ENCODE measurements around the gene ZNF366. TPM values are rescaled to one million over a fixed set of nuclear protein-coding genes. Genes with fewer than 3 reads are reported as not detected.

The ZNF366 gene
- total and polyA plus RNA-seq, 8 donors = 0.10 to 6.8 (median 1.7) TPM; not detected in 1

DNA sequence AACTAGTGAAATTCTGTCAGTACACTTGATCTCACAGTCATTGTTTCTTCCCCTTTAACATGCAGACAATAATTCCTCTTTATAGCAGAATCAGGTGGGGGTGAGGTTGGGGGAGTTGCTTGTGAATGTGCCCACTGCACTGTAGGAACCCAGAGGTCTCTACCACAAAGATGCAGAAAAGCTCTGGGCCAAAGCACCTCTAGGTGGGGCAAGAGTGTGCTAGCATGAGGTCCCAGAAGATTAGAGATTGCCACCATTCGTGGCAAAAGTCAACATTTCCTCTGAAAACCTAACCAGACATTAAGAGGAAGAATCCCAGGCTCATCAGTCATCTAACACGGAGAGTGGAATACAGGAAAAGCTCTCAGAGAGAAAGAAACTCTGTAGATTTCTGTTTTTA lies 112.5 kb downstream of the ZNF366 start:
- no peaks in the 10 kb centered on the region for H3K36me3 ChIP-seq
- H3K27me3 ChIP-seq = no peaks in the 10 kb centered on the region
- intact Hi-C loops (cut with DNase I; ENCODE audit: low total_unique reads) = no loop called here
- H3K4me1 ChIP-seq = peaks cover 0 to 29% (median 19%) of the 10 kb centered on the region in 4 donors
- no peak overlapping the region for H3K27ac ChIP-seq
- H3K4me3 ChIP-seq = no peak overlapping the region
- DNase-seq = peak in 1 of 2 donors; percentile 34
- no peaks in the 10 kb centered on the region for H3K9me3 ChIP-seq
- 15 to 36% (median 22%) methylated on average over 2 of the region's 2 CpGs for WGBS, 5 donors
- TF ChIP-seq POLR2AphosphoS5 (IDR thresholded peaks at IDR 0.05) (no peak), POLR2A (IDR thresholded peaks at IDR 0.05) (no peak), EP300 (IDR thresholded peaks at IDR 0.05) (no peak)
- TF ChIP-seq, protein P1, sequence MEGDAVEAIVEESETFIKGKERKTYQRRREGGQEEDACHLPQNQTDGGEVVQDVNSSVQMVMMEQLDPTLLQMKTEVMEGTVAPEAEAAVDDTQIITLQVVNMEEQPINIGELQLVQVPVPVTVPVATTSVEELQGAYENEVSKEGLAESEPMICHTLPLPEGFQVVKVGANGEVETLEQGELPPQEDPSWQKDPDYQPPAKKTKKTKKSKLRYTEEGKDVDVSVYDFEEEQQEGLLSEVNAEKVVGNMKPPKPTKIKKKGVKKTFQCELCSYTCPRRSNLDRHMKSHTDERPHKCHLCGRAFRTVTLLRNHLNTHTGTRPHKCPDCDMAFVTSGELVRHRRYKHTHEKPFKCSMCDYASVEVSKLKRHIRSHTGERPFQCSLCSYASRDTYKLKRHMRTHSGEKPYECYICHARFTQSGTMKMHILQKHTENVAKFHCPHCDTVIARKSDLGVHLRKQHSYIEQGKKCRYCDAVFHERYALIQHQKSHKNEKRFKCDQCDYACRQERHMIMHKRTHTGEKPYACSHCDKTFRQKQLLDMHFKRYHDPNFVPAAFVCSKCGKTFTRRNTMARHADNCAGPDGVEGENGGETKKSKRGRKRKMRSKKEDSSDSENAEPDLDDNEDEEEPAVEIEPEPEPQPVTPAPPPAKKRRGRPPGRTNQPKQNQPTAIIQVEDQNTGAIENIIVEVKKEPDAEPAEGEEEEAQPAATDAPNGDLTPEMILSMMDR (IDR thresholded peaks at IDR 0.05) = peak in 3 of 7 experiments; percentile 3 to 30 (median 20)

DNA sequence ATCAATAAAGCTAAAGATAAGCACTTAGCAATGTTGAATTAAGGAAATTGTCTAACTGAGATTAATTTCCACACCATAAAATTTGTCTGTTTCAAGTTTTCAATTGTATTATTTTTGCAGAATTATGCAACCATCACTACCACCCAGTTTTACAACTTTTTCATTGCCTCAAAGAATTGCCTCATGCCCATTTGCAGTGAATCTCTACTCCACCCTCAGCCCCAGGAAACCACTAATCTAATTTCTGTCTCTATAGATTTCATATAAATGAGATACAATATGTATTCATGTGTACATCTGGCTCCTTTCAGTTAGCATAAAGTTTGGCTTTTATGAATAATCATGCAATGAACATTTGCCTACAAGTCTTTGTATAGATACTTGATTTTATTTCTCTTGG lies 114.2 kb downstream of the ZNF366 start:
- no peak overlapping the region for H3K4me3 ChIP-seq
- H3K9me3 ChIP-seq = no peaks in the 10 kb centered on the region
- DNase-seq = no peak
- intact Hi-C loops (cut with DNase I; ENCODE audit: low total_unique reads) = no loop called here
- peak overlapping the region in 1 of 5 donors; percentile 28 for H3K27ac ChIP-seq
- H3K36me3 ChIP-seq = no peaks in the 10 kb centered on the region
- H3K27me3 ChIP-seq = no peaks in the 10 kb centered on the region
- H3K4me1 ChIP-seq = peaks cover 0 to 29% (median 19%) of the 10 kb centered on the region in 4 donors
- TF ChIP-seq POLR2AphosphoS5 (IDR thresholded peaks at IDR 0.05) (no peak), POLR2A (IDR thresholded peaks at IDR 0.05) (no peak), EP300 (IDR thresholded peaks at IDR 0.05) (no peak)
- TF ChIP-seq, protein P1 (IDR thresholded peaks at IDR 0.05) = no peak

Other genes with a start within 250 kb of the ZNF366 start
- gene MRPS27, start 187.2 kb downstream of the ZNF366 start, total RNA-seq = 10 to 100 TPM; 14.8 to 43.3 (median 21.0) TPM
- 10 to 100 TPM; 22.0 to 24.5 (median 24.3) TPM for gene MRPS27, start 187.2 kb downstream of the ZNF366 start, polyA plus RNA-seq
- 10 to 100 TPM in 1 of 5 donors, 1 to 10 TPM in 4; 1.3 to 56.7 (median 2.9) TPM for gene PTCD2, start 187.0 kb downstream of the ZNF366 start, total RNA-seq
- gene PTCD2, start 187.0 kb downstream of the ZNF366 start, polyA plus RNA-seq = 1 to 10 TPM; 1.7 to 3.8 (median 2.3) TPM

All from stomach (tissue), 9 donors.